Astrocyte (in vitro differentiated cells and primary cell): Measurements from ENCODE around the gene MARK2. TPM values are rescaled to one million over a fixed set of nuclear protein-coding genes. Genes with fewer than 3 reads are reported as not detected.

ENCODE experiments used
- DNase-seq: peaks from one replicate; pipeline ENCODE4 v3.0.0-alpha.2; 2010; ENCODE audit warnings: low read depth
- FAIRE-seq: peaks from 2 replicates; lab custom pipeline; 2011; peaks lifted over from hg19 to GRCh38; lab: Jason Lieb, UNC
- H2AFZ ChIP-seq: 2 replicates; pipeline ENCODE4 v1.6.0; 2012; ENCODE audit warnings: low read depth, low read length, inconsistent platforms
- H3K27ac ChIP-seq: 2 replicates; pipeline ENCODE4 v1.5.1; 2011; ENCODE audit warnings: low read depth, low read length, inconsistent platforms
- H3K27me3 ChIP-seq: 2 replicates; pipeline ENCODE4 v1.6.0; 2011; ENCODE audit warnings: low read length, inconsistent platforms; ENCODE audit not compliant: insufficient read depth
- H3K36me3 ChIP-seq: 2 replicates; pipeline ENCODE4 v1.5.1; 2011; ENCODE audit warnings: low read length, inconsistent platforms; ENCODE audit not compliant: insufficient read depth
- H3K4me1 ChIP-seq: 2 replicates; pipeline ENCODE4 v1.5.1; 2011; ENCODE audit warnings: low read length, inconsistent platforms; ENCODE audit not compliant: insufficient read depth
- H3K4me2 ChIP-seq: 2 replicates; pipeline ENCODE4 v1.6.0; 2012; ENCODE audit warnings: low read length, inconsistent platforms
- H3K4me3 ChIP-seq: 2 replicates; pipeline ENCODE4 v1.5.1; 2011; ENCODE audit warnings: low read depth, mild to moderate bottlenecking, low read length, inconsistent platforms; ENCODE audit not compliant: insufficient read depth
- H3K79me2 ChIP-seq: 2 replicates; pipeline ENCODE4 v1.6.0; 2012; ENCODE audit warnings: mild to moderate bottlenecking, low read length, inconsistent platforms; ENCODE audit not compliant: insufficient read depth
- H3K9ac ChIP-seq: 2 replicates; pipeline ENCODE4 v1.6.0; 2012; ENCODE audit warnings: mild to moderate bottlenecking, low read length, inconsistent platforms
- H3K9me3 ChIP-seq: 2 replicates; pipeline ENCODE4 v1.5.1; 2012; ENCODE audit warnings: low read depth, mild to moderate bottlenecking, low read length, inconsistent platforms; ENCODE audit not compliant: insufficient read depth
- H4K20me1 ChIP-seq: 2 replicates; pipeline ENCODE4 v1.6.0; 2012; ENCODE audit warnings: low read length, inconsistent platforms; ENCODE audit not compliant: insufficient read depth
- H3K27ac Mint-ChIP-seq: one replicate; pipeline ENCODE4 v1.8.0; 2021; ENCODE audit warnings: mild to moderate bottlenecking, mixed read lengths; ENCODE audit not compliant: unreplicated experiment
- H3K27me3 Mint-ChIP-seq: one replicate; pipeline ENCODE4 v1.8.0; 2021; ENCODE audit warnings: low read depth, mixed read lengths; ENCODE audit not compliant: unreplicated experiment
- H3K36me3 Mint-ChIP-seq: one replicate; pipeline ENCODE4 v1.8.0; 2021; ENCODE audit warnings: low read depth, mixed read lengths; ENCODE audit not compliant: unreplicated experiment
- H3K4me1 Mint-ChIP-seq: one replicate; pipeline ENCODE4 v1.8.0; 2021; ENCODE audit warnings: low read depth, mixed read lengths; ENCODE audit not compliant: unreplicated experiment
- H3K4me3 Mint-ChIP-seq: one replicate; pipeline ENCODE4 v1.8.0; 2021; ENCODE audit warnings: mild to moderate bottlenecking, moderate library complexity, mixed read lengths; ENCODE audit not compliant: unreplicated experiment
- H3K9me3 Mint-ChIP-seq: one replicate; pipeline ENCODE4 v1.8.0; 2021; ENCODE audit warnings: mild to moderate bottlenecking, mixed read lengths; ENCODE audit not compliant: unreplicated experiment
- CTCF ChIP-seq: IDR thresholded peaks from 2 replicates; pipeline ENCODE4 v1.5.1; 2011; ENCODE audit warnings: low read depth, mild to moderate bottlenecking, inconsistent platforms, low read length, moderate library complexity; ENCODE audit not compliant: insufficient read depth
- EZH2 ChIP-seq: IDR thresholded peaks from 2 replicates; pipeline ENCODE4 v1.6.1; 2012; ENCODE audit warnings: mild to moderate bottlenecking, low read length, inconsistent platforms; ENCODE audit not compliant: insufficient read depth
- total RNA-seq: library from RNA; stranded (reverse); gene quantifications from 2 replicates; pipeline ENCODE4 v1.2.1, GENCODE V29; 2021

The MARK2 gene
- total RNA-seq, 1 donor from 2014 or later: 38.1 TPM

GRCh38 chr11:63869171-63869591 lies 30.3 kb downstream of the MARK2 start:
- Histone ChIP-seq H3K27me3 (no peaks in the 10 kb centered on the region), H4K20me1 (peaks cover 93% of the 10 kb centered on the region), H3K9ac (no peak overlapping the region), H3K4me3 (no peak overlapping the region), H3K36me3 (no peaks in the 10 kb centered on the region), H2AFZ (no peak overlapping the region), H3K4me2 (no peak overlapping the region), H3K27ac (no peak overlapping the region), H3K79me2 (peaks cover 89% of the 10 kb centered on the region), H3K9me3 (no peaks in the 10 kb centered on the region), H3K4me1 (peaks cover 23% of the 10 kb centered on the region)
- Mint-ChIP-seq H3K27ac (no peak overlapping the region), H3K4me3 (peak overlapping the region; percentile 60), H3K36me3 (peaks cover 4% of the 10 kb centered on the region), H3K27me3 (no peaks in the 10 kb centered on the region), H3K9me3 (no peaks in the 10 kb centered on the region), H3K4me1 (peaks cover 47% of the 10 kb centered on the region)
- TF ChIP-seq CTCF (no peak), EZH2 (no peak)
- DNase-seq (no peak), FAIRE-seq (no peak)

GRCh38 chr11:63869683-63870082 lies 30.8 kb downstream of the MARK2 start:
- Histone ChIP-seq H3K4me2 (no peak overlapping the region), H3K4me3 (no peak overlapping the region), H3K9ac (no peak overlapping the region), H3K27me3 (no peaks in the 10 kb centered on the region), H3K4me1 (peaks cover 23% of the 10 kb centered on the region), H3K9me3 (no peaks in the 10 kb centered on the region), H3K79me2 (peaks cover 90% of the 10 kb centered on the region), H2AFZ (no peak overlapping the region), H4K20me1 (peaks cover 98% of the 10 kb centered on the region), H3K27ac (no peak overlapping the region), H3K36me3 (no peaks in the 10 kb centered on the region)
- TF ChIP-seq CTCF: no peak
- no peak for TF ChIP-seq EZH2
- FAIRE-seq: no peak
- Mint-ChIP-seq H3K4me1 (peaks cover 48% of the 10 kb centered on the region), H3K27ac (no peak overlapping the region), H3K4me3 (no peak overlapping the region), H3K27me3 (no peaks in the 10 kb centered on the region), H3K9me3 (no peaks in the 10 kb centered on the region), H3K36me3 (peaks cover 6% of the 10 kb centered on the region)
- DNase-seq: no peak

- H3K9me3 Mint-ChIP-seq: no peaks in the 10 kb centered on the region
- Histone ChIP-seq H4K20me1 (peaks cover 97% of the 10 kb centered on the region), H3K4me2 (no peak overlapping the region), H3K4me3 (no peak overlapping the region), H3K79me2 (peaks cover 90% of the 10 kb centered on the region), H2AFZ (no peak overlapping the region), H3K4me1 (peaks cover 23% of the 10 kb centered on the region), H3K9me3 (no peaks in the 10 kb centered on the region), H3K9ac (no peak overlapping the region), H3K36me3 (no peaks in the 10 kb centered on the region), H3K27me3 (no peaks in the 10 kb centered on the region), H3K27ac (no peak overlapping the region)
- H3K4me1 Mint-ChIP-seq: peaks cover 46% of the 10 kb centered on the region
- H3K36me3 Mint-ChIP-seq: peaks cover 6% of the 10 kb centered on the region
- TF ChIP-seq CTCF: no peak
- no peak for TF ChIP-seq EZH2
- no peak for DNase-seq
- H3K4me3 Mint-ChIP-seq: no peak overlapping the region
- FAIRE-seq: no peak
- no peak overlapping the region for H3K27ac Mint-ChIP-seq
- H3K27me3 Mint-ChIP-seq: no peaks in the 10 kb centered on the region
These were observed 31.6 kb downstream of the MARK2 start for GRCh38 chr11:63870351-63871140.
